Heart left ventricle (tissue), 16 donors: Measurements from ENCODE around the gene FBN1. TPM values are rescaled to one million over a fixed set of nuclear protein-coding genes. Genes with fewer than 3 reads are reported as not detected.

ENCODE experiments used
- ATAC-seq, 4 donors: fragments of 200-7000 bp; cut with Tn5 transposase; one replicate each; pipeline ENCODE4 v1.9.1; 2020 to 2022; ENCODE audit warnings: moderate library complexity in 4 of 4, mild to moderate bottlenecking in 3 of 4, moderate number of reproducible peaks in 1 of 4
- DNase-seq, 5 donors: peaks; one replicate each; pipeline ENCODE4 v3.0.0-alpha.2; 2020
- H3K27ac ChIP-seq, 12 donors: fragments of 200-600 bp; sonication (generic) in 4 of 12; one replicate each; pipeline versions ENCODE4 v1.5.0 to v1.8.0; 2016 to 2022; ENCODE audit warnings: mild to moderate bottlenecking in 2 of 12
- H3K27me3 ChIP-seq, 9 donors: fragments of 200-600 bp; sonication (generic) in 2 of 9; one replicate each; pipeline versions ENCODE4 v1.5.1 to v1.8.0; 2016 to 2022; ENCODE audit warnings: mild to moderate bottlenecking in 3 of 9
- H3K36me3 ChIP-seq, 9 donors: fragments of 200-600 bp; sonication (generic) in 2 of 9; one replicate each; pipeline versions ENCODE4 v1.5.0 to v1.8.0; 2018 to 2022; ENCODE audit warnings: mild to moderate bottlenecking in 2 of 9
- H3K4me1 ChIP-seq, 12 donors: fragments of 200-600 bp; sonication (generic) in 4 of 12; one replicate each; pipeline versions ENCODE4 v1.5.0 to v1.8.0; 2016 to 2022; ENCODE audit warnings: mild to moderate bottlenecking in 3 of 12
- H3K4me3 ChIP-seq, 12 donors: fragments of 200-600 bp; sonication (generic) in 4 of 12; one replicate each; pipeline versions ENCODE4 v1.5.0 to v1.8.0; 2017 to 2022; ENCODE audit warnings: mild to moderate bottlenecking in 9 of 12, moderate library complexity in 4 of 12
- H3K9me3 ChIP-seq, 12 donors: fragments of 200-600 bp; sonication (generic) in 4 of 12; one replicate each; pipeline versions ENCODE4 v1.5.0 to v1.8.0; 2016 to 2022; ENCODE audit warnings: mild to moderate bottlenecking in 1 of 12
- POLR2A ChIP-seq, 2 donors: fragments of 450-650 bp; IDR thresholded peaks; one replicate each; pipeline ENCODE4 v1.6.1; 2017; ENCODE audit warnings: antibody characterized with exemption in 2 of 2, mild to moderate bottlenecking in 2 of 2, moderate library complexity in 2 of 2
- WGBS, 4 donors: extraction: QIAGEN DNeasy Blood & Tissue Kit in 2 of 4; methylation state at CpG; one replicate each; pipeline versions ENCODE4 v1.1.5 to v1.1.7; 2013 to 2018; 5-methylcytosine and 5-hydroxymethylcytosine counted together
- intact Hi-C, 10 donors: fragments of 100-400 bp; cut with DNase I; formaldehyde crosslinking; loops; one replicate each; pipeline versions ENCODE4 v1.11.1 to v1.14.2; 2022
- polyA plus RNA-seq, 2 donors: library from polyadenylated mRNA; stranded (reverse); fragments of 200-250 nt; gene quantifications; one replicate each; pipeline ENCODE4 v1.2.3, GENCODE V29; 2013
- total RNA-seq, 9 donors: library from RNA; depleted of rRNA in 2 of 9; stranded (reverse); fragments of >200 nt in 2 of 9; fragmentation: NEBNext Ultra II Directional in 3 of 9; extraction: Animal tissue kit (Norgen Biotek cat#: 25700) in 3 of 9; gene quantifications; one replicate each; pipeline versions ENCODE4 v1.1.0 to v1.2.4, GENCODE V29; 2016 to 2023
- TF ChIP-seq, protein P1 (sequence below), 12 donors: fragments of 200-600 bp; sonication (generic) in 4 of 12; IDR thresholded peaks; one replicate each; pipeline versions ENCODE4 v1.5.0 to v1.8.0; 2018 to 2022; ENCODE audit warnings: antibody characterized with exemption in 12 of 12, mild to moderate bottlenecking in 5 of 12
- donor health status: ischemic (EF 13 %, LVEDD 7.1; RV severe dilation, severe dysfunction).
- donor health status: healthy with polysubstance abuse.
- donor health status: DM: no; HTN: yes; CAD: no.
- donor health status: DM: no; HTN: no; CAD: no.
- donor health status: ischemic (EF 25% LVEDD 6.9; RV normal size, moderate dysfunction).
- donor health status: ischemic (EF 25% LVEDD 5.7; RV mildly dilated, moderate dysfunction).
- donor health status: healthy.
- donor health status: DM: yes; HTN: yes; CAD: no.
- donor health status: ischemic (EF 35%, LVEDD 5.7; RV mildly dilated, moderate dysfunction).
- donor health status: nonischemic (EF 11% LVEDD 7.7; RV severe dilation, severe dysfunction).
- donor health status: DM: yes; HTN: yes; CAD: no.
- donor health status: PGD.
- donor health status: ischemic (EF 29% LVEDD 5.4; RV normal size, mild dysfunction).
- donor health status: nonischemic (EF 23%, LVEDD 6.1; RV moderate dilation, normal function).

Gene FBN1
- total and polyA plus RNA-seq, 11 donors = 5.7 to 115 (median 31.4) TPM

DNA sequence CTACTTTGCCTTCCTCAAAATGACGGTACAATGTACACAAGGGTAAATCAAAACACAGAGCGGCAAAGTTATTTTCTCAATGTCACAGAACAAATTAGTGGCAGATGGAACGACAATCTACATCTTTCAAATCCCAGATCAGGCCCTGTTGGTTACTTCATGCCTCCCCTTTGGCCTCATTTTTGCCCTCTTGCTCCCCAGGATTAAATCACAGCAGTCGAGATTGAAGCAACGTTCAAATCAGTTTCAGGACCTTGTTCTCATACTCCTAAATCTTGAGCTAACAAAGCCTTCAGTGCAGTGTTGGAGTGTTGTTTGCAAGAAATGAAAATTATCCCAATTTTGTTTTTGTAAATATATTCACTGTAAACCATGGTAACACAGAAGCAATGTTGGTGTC, 91.4 kb downstream of the FBN1 start:
- Histone ChIP-seq H3K36me3 (no peaks in the 10 kb centered on the region), H3K27ac (no peak overlapping the region), H3K27me3 (no peaks in the 10 kb centered on the region), H3K4me3 (no peak overlapping the region), H3K4me1 (peaks cover 0 to 53% (median 11%) of the 10 kb centered on the region in 12 donors), H3K9me3 (no peaks in the 10 kb centered on the region)
- WGBS, 4 donors = 82 to 89% (median 86%) methylated on average over 5 of the region's 5 CpGs
- intact Hi-C loops = loop anchor here in 1 of 10 donors (2.0 kb wide), 1 partner anchor 17 kb away; no protein-coding TSS in a partner anchor
- TF ChIP-seq POLR2A (IDR thresholded peaks at IDR 0.05) = no peak
- TF ChIP-seq, protein P1, sequence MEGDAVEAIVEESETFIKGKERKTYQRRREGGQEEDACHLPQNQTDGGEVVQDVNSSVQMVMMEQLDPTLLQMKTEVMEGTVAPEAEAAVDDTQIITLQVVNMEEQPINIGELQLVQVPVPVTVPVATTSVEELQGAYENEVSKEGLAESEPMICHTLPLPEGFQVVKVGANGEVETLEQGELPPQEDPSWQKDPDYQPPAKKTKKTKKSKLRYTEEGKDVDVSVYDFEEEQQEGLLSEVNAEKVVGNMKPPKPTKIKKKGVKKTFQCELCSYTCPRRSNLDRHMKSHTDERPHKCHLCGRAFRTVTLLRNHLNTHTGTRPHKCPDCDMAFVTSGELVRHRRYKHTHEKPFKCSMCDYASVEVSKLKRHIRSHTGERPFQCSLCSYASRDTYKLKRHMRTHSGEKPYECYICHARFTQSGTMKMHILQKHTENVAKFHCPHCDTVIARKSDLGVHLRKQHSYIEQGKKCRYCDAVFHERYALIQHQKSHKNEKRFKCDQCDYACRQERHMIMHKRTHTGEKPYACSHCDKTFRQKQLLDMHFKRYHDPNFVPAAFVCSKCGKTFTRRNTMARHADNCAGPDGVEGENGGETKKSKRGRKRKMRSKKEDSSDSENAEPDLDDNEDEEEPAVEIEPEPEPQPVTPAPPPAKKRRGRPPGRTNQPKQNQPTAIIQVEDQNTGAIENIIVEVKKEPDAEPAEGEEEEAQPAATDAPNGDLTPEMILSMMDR (IDR thresholded peaks at IDR 0.05) = no peak
- DNase-seq (no peak), ATAC-seq (no peak)

DNA sequence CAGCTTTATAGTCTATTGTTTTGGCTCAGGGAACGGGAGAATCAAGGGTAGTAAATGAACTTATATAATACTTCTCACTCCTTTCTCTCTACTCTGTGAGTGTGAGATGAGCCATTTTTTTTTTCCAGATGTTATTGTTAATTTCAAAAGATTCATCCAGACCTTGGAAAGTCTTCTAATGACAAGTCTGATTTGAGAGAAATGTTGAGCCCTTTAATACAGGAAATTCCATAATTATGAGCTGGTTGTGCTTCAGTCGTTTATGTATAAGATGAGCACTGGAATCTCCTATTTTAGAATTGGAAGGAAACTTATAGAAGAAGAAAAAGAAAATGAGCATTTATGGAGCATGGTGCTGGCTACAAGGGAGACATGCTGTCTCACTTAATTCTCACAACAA, 92.0 kb downstream of the FBN1 start:
- no peak for ATAC-seq
- Histone ChIP-seq H3K27ac (no peak overlapping the region), H3K36me3 (no peaks in the 10 kb centered on the region), H3K9me3 (no peaks in the 10 kb centered on the region), H3K4me3 (no peak overlapping the region), H3K27me3 (no peaks in the 10 kb centered on the region), H3K4me1 (peaks cover 0 to 51% (median 11%) of the 10 kb centered on the region in 12 donors)
- intact Hi-C loops = no loop called here
- 61 to 79% (median 70%) methylated on average over 2 of the region's 2 CpGs for WGBS, 4 donors
- DNase-seq = no peak
- no peak for TF ChIP-seq POLR2A (IDR thresholded peaks at IDR 0.05)
- TF ChIP-seq, protein P1 (IDR thresholded peaks at IDR 0.05) = no peak

DNA sequence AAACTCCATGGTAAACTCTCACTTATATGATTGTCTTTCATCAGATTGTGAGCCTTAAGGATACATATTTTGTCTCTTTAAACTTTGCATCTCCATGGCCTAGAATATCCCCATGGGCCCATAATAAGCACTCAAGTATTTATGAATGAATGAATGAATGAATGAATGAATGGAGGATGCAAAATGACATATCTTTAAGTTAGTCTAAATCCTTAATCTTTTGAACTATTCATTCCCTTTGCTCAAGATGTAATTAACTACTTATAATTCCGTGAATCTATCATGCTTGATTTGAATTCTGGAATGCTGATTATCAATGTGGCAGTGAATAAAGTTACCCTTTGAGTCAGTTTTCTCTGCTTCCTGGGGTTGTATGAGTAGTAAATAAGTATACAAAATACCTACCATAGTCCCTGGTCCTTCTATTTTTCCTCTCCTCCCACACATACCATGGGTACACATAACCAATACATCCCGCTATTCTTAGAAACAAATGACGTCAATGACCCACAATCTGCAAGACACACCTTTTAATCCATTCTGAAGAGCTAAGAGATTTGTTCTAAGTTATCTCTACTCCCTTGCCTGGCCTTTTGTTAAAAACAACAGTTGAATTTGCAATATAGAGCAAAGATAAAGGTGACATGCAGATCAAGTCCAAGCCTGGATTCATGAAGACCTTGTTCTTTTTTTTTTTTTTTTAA, 94.5 kb downstream of the FBN1 start:
- ATAC-seq = peak; percentile 66 to 82 (median 74)
- Histone ChIP-seq H3K27me3 (no peaks in the 10 kb centered on the region), H3K36me3 (no peaks in the 10 kb centered on the region), H3K27ac (no peak overlapping the region), H3K9me3 (no peaks in the 10 kb centered on the region), H3K4me1 (peaks cover 0 to 53% (median 9%) of the 10 kb centered on the region in 12 donors), H3K4me3 (no peak overlapping the region)
- no peak for TF ChIP-seq POLR2A (IDR thresholded peaks at IDR 0.05)
- TF ChIP-seq, protein P1 (IDR thresholded peaks at IDR 0.05) = no peak
- WGBS, 4 donors = 63 to 72% (median 66%) methylated on average over 3 of the region's 3 CpGs
- no peak for DNase-seq
- intact Hi-C loops = no loop called here

DNA sequence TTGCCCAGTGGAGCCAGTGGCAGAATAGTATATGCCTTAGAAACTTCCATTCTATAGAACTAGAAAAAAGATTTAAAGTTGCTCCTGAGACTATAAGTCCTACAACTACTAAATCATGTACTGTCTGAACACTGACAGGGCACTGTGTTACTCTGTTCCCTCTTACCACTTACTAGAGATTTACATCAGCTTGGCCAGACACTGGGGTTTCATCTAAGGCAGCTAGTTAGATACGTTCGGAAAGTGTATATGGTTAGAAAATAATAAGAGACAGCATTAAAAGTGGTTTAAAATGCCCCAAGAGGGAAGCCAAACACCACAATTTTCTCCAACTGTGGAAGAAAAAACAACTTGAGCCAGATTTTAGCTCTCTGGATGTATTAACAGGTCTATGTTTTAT, 97.1 kb downstream of the FBN1 start:
- peak overlapping the region in 1 of 12 donors; percentile 5 for H3K27ac ChIP-seq
- TF ChIP-seq, protein P1 (IDR thresholded peaks at IDR 0.05) = no peak
- TF ChIP-seq POLR2A (IDR thresholded peaks at IDR 0.05) = no peak
- no peaks in the 10 kb centered on the region for H3K36me3 ChIP-seq
- peaks cover 0 to 8% (median 0%) of the 10 kb centered on the region in 12 donors for H3K9me3 ChIP-seq
- intact Hi-C loops = no loop called here
- ATAC-seq = no peak
- no peak overlapping the region for H3K4me3 ChIP-seq
- WGBS, 4 donors = 82 to 90% (median 87%) methylated on average over 2 of the region's 2 CpGs
- DNase-seq = no peak
- H3K4me1 ChIP-seq = peaks cover 0 to 42% (median 7%) of the 10 kb centered on the region in 12 donors
- H3K27me3 ChIP-seq = no peaks in the 10 kb centered on the region
